Mesothelial cell of epicardium (in vitro differentiated cells): Measurements from ENCODE around the gene RIN3. TPM values are rescaled to one million over a fixed set of nuclear protein-coding genes. Genes with fewer than 3 reads are reported as not detected.
"Not testable (repeated sequence)": the region's sequence is repeated elsewhere in the genome, so short reads cannot be mapped to it uniquely, and the experiment has no call there.

Experiments used
- DNase-seq, 2 experiments: peaks; one replicate each; pipeline ENCODE4 v3.0.0; 2021; ENCODE audit warnings: low spot score in 2 of 2; ENCODE audit not compliant: unreplicated experiment in 2 of 2
- H3K27ac Mint-ChIP-seq: 2 replicates; pipeline ENCODE4 v1.8.0; 2021; ENCODE audit warnings: mixed read lengths
- H3K27me3 Mint-ChIP-seq: 2 replicates; pipeline ENCODE4 v1.8.0; 2021; ENCODE audit warnings: low read depth, mixed read lengths
- H3K36me3 Mint-ChIP-seq: 2 replicates; pipeline ENCODE4 v1.8.0; 2021; ENCODE audit warnings: mixed read lengths
- H3K4me1 Mint-ChIP-seq: 2 replicates; pipeline ENCODE4 v1.8.0; 2021; ENCODE audit warnings: mixed read lengths
- H3K4me3 Mint-ChIP-seq: 2 replicates; pipeline ENCODE4 v1.8.0; 2021; ENCODE audit warnings: mild to moderate bottlenecking, moderate library complexity, mixed read lengths
- H3K9me3 Mint-ChIP-seq: 2 replicates; pipeline ENCODE4 v1.8.0; 2021; ENCODE audit warnings: mixed read lengths
- CTCF ChIP-seq: fragments of 200-600 bp; sonication (generic); IDR thresholded peaks from one replicate; pipeline ENCODE4 v1.5.0; 2021; ENCODE audit warnings: antibody characterized with exemption; ENCODE audit not compliant: unreplicated experiment
- total RNA-seq: library from RNA; stranded (reverse); gene quantifications from 3 replicates; pipeline ENCODE4 v1.2.1, GENCODE V29; 2021

Gene RIN3
- total RNA-seq, 1 donor from 2014 or later = 19.9 TPM

- no peaks in the 10 kb centered on the region for H3K9me3 Mint-ChIP-seq
- H3K27me3 Mint-ChIP-seq = no peaks in the 10 kb centered on the region
- H3K36me3 Mint-ChIP-seq = no peaks in the 10 kb centered on the region
- TF ChIP-seq CTCF = no peak
- no peak overlapping the region for H3K27ac Mint-ChIP-seq
- no peak for DNase-seq
- no peaks in the 10 kb centered on the region for H3K4me1 Mint-ChIP-seq
- H3K4me3 Mint-ChIP-seq = no peak overlapping the region
Measured at GRCh38 chr14:92529903-92530302, 16.3 kb downstream of the RIN3 start.

- no peak for TF ChIP-seq CTCF
- H3K9me3 Mint-ChIP-seq = no peaks in the 10 kb centered on the region
- no peaks in the 10 kb centered on the region for H3K27me3 Mint-ChIP-seq
- no peaks in the 10 kb centered on the region for H3K36me3 Mint-ChIP-seq
- H3K4me3 Mint-ChIP-seq = no peak overlapping the region
- no peak overlapping the region for H3K27ac Mint-ChIP-seq
- peaks cover 3% of the 10 kb centered on the region for H3K4me1 Mint-ChIP-seq
- no peak for DNase-seq
Measured at GRCh38 chr14:92531106-92531873, 17.7 kb downstream of the RIN3 start.

- Mint-ChIP-seq H3K4me3 (no peak overlapping the region), H3K4me1 (peaks cover 3% of the 10 kb centered on the region), H3K27me3 (no peaks in the 10 kb centered on the region), H3K36me3 (no peaks in the 10 kb centered on the region), H3K9me3 (no peaks in the 10 kb centered on the region), H3K27ac (no peak overlapping the region)
- DNase-seq = no peak
- TF ChIP-seq CTCF = no peak
Measured at GRCh38 chr14:92532490-92533163, 19.0 kb downstream of the RIN3 start.

- Mint-ChIP-seq H3K27ac (no peak overlapping the region), H3K4me3 (no peak overlapping the region), H3K27me3 (no peaks in the 10 kb centered on the region), H3K4me1 (peaks cover 3% of the 10 kb centered on the region), H3K36me3 (no peaks in the 10 kb centered on the region), H3K9me3 (no peaks in the 10 kb centered on the region)
- no peak for TF ChIP-seq CTCF
- DNase-seq = no peak
Measured at GRCh38 chr14:92534932-92535643, 21.5 kb downstream of the RIN3 start.

GRCh38 chr14:92536231-92536630, 22.6 kb downstream of the RIN3 start:
- H3K27ac Mint-ChIP-seq, H3K36me3 Mint-ChIP-seq, DNase-seq, H3K4me3 Mint-ChIP-seq, H3K9me3 Mint-ChIP-seq, H3K4me1 Mint-ChIP-seq, H3K27me3 Mint-ChIP-seq: not testable (repeated sequence)

- Mint-ChIP-seq H3K36me3 (no peaks in the 10 kb centered on the region), H3K9me3 (peaks cover 9% of the 10 kb centered on the region), H3K4me3 (no peak overlapping the region), H3K27ac (no peak overlapping the region), H3K27me3 (no peaks in the 10 kb centered on the region), H3K4me1 (peaks cover 12% of the 10 kb centered on the region)
- TF ChIP-seq CTCF = no peak
- no peak for DNase-seq
Measured at GRCh38 chr14:92538412-92538985, 24.9 kb downstream of the RIN3 start.
